Islet of Langerhans (tissue), 1 donor: ENCODE results near the gene CLP1.

Source experiments
- FAIRE-seq: peaks from one replicate; lab custom pipeline; 2011; peaks lifted over from hg19 to GRCh38; lab: Jason Lieb, UNC

CLP1 gene

GRCh38 chr11:57657194-57658022 lies at the start of gene CLP1:
CLP1 (plus strand) TSS chr11:57657762; CDS start chr11:57659477, 1,715 bp downstream.
- no peak for FAIRE-seq

GRCh38 chr11:57610170-57610569 lies 47.4 kb upstream of the CLP1 start:
- FAIRE-seq, result no peak

GRCh38 chr11:57614234-57614772 lies 43.3 kb upstream of the CLP1 start:
- FAIRE-seq, result no peak

GRCh38 chr11:57615308-57615707 lies 42.3 kb upstream of the CLP1 start:
- FAIRE-seq, result no peak

GRCh38 chr11:57616595-57616994 lies 41.0 kb upstream of the CLP1 start:
- FAIRE-seq, result no peak

- no peak for FAIRE-seq
These were observed 39.1 kb upstream of the CLP1 start for GRCh38 chr11:57618438-57618837.

- FAIRE-seq, result no peak
These were observed 38.2 kb upstream of the CLP1 start for GRCh38 chr11:57619331-57619730.

GRCh38 chr11:57620467-57620866 lies 37.1 kb upstream of the CLP1 start:
- FAIRE-seq, result no peak

- no peak for FAIRE-seq
These were observed 35.3 kb upstream of the CLP1 start for GRCh38 chr11:57622263-57622662.

- no peak for FAIRE-seq
These were observed 32.7 kb upstream of the CLP1 start for GRCh38 chr11:57624864-57625263.

GRCh38 chr11:57626895-57627294 lies 30.7 kb upstream of the CLP1 start:
- no peak for FAIRE-seq

GRCh38 chr11:57630171-57630570 lies 27.4 kb upstream of the CLP1 start:
- FAIRE-seq, result no peak

- FAIRE-seq, result no peak
These were observed 25.4 kb upstream of the CLP1 start for GRCh38 chr11:57632116-57632515.

- FAIRE-seq, result no peak
These were observed 24.0 kb upstream of the CLP1 start for GRCh38 chr11:57633394-57634070.

GRCh38 chr11:57634311-57634710 lies 23.3 kb upstream of the CLP1 start:
- FAIRE-seq, result no peak

GRCh38 chr11:57635246-57635645 lies 22.3 kb upstream of the CLP1 start:
- no peak for FAIRE-seq

GRCh38 chr11:57637626-57638004 lies 19.9 kb upstream of the CLP1 start:
- no peak for FAIRE-seq

- FAIRE-seq, result no peak
These were observed 19.4 kb upstream of the CLP1 start for GRCh38 chr11:57638005-57638781.

- FAIRE-seq, result no peak
These were observed 18.7 kb upstream of the CLP1 start for GRCh38 chr11:57638811-57639320.

GRCh38 chr11:57639321-57640067 lies 18.1 kb upstream of the CLP1 start:
- no peak for FAIRE-seq

- no peak for FAIRE-seq
These were observed 17.3 kb upstream of the CLP1 start for GRCh38 chr11:57640068-57640800.
